ENCODE results near the gene RPS23.
"Not testable (repeated sequence)": the region's sequence is repeated elsewhere in the genome, so short reads cannot be mapped to it uniquely, and the experiment has no call there.

The RPS23 gene

GRCh38 chr5:82290908-82291307 lies 12.8 kb upstream of the RPS23 start:
- in situ Hi-C loops (cut with HindIII; ENCODE audit: low sequenced_read_pairs), result no loop called here

- in situ Hi-C loops (cut with HindIII; ENCODE audit: low sequenced_read_pairs), result no loop called here
Observed at GRCh38 chr5:82290005-82290404, 11.9 kb upstream of the RPS23 start.

DNA sequence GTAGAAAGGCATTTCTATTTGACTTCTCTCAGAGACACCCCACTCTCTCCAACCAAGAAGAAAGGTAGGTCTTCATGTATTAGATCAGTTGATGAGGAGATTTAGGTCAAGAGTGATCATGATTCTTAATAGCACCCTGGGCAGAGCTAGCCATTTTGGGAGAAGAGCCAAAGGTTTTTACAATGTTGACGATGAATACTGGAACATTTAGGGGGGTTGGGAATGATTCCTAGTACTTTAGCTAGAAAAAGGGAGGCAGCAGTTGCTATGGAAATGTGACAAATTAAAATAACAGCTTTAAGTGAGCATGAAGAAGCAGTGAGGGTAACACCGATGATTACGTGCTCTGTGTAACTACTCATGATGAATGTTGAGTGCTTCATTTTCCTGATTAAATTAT lies 9.5 kb upstream of the RPS23 start:
- in situ Hi-C loops (cut with HindIII; ENCODE audit: low sequenced_read_pairs), result no loop called here

DNA sequence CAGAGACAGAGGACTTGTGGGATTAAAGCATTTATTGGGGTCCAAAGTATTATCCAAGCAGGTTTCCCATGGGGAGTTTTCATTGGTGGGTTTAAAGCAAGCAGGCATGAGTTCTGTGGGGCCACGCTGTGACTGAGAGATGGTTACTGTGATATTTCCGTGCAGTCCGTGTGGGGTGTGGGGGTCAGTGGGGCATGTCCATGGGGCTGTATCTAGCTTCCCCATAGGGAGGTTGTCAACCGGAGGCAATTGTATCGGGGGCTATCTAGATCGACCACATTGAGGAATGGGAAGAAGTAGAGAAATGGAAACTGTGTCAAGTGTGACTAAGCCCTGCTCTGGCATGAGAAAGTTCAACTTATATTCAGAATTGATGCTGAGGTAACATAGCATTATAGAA lies 7.1 kb upstream of the RPS23 start:
- in situ Hi-C loops (cut with HindIII; ENCODE audit: low sequenced_read_pairs), result no loop called here

- in situ Hi-C loops (cut with HindIII; ENCODE audit: low sequenced_read_pairs), result no loop called here
Observed at GRCh38 chr5:82283893-82284292, 5.7 kb upstream of the RPS23 start.

GRCh38 chr5:82278711-82279370 lies 687 bp upstream of the RPS23 start:
- in situ Hi-C loops (cut with HindIII; ENCODE audit: low sequenced_read_pairs), result no loop called here

- in situ Hi-C loops (cut with HindIII; ENCODE audit: low sequenced_read_pairs), result no loop called here
Observed at GRCh38 chr5:82277613-82277986, 554 bp downstream of the RPS23 start.

GRCh38 chr5:82276800-82277612 lies 1.1 kb downstream of the RPS23 start:
- in situ Hi-C loops (cut with HindIII; ENCODE audit: low sequenced_read_pairs), result no loop called here

- in situ Hi-C loops (cut with HindIII; ENCODE audit: low sequenced_read_pairs), result no loop called here
Observed at GRCh38 chr5:82275216-82275664, 2.9 kb downstream of the RPS23 start.

DNA sequence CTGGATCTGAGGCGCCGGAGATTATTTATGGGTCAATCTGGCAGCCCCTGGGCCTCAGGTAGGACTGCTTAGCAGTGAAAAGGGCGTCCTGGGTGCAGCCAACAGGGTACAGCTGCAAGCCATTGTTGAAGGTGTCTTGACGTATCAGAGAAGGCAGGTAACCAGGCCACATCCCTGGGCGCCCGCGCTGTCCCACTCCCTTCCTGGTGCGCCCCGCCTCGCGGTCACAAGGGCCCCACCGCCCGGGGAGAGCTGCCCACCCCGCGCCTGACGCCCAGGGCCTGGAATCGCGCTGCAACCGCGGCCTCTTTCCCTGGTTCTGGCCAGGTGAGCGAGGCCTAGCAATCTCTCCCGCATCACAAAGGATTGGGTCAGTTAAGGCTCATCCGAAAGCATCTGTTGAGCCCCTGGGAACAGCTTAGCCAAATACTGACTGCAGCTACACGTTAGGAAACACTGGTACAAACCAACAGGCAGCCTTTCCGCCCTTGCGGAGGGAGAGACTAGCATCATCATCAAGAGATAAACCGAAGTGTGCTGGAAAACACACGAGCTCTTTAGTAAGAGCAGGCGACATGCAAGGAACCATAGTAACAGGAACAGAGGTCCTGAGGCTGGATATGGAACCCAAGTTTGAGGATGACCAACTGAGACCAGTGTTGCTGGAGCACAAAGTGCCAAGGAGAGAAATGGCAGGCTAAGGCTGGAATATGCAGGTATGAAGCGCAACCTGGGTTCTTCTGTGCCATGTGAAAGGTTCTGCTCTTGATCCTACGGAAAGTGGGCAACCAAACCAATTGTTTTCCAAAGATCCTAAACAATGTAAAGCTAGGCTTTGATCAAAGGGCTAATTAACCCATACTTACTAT lies 3.6 kb downstream of the RPS23 start:
- in situ Hi-C loops (cut with HindIII; ENCODE audit: low sequenced_read_pairs), result no loop called here

DNA sequence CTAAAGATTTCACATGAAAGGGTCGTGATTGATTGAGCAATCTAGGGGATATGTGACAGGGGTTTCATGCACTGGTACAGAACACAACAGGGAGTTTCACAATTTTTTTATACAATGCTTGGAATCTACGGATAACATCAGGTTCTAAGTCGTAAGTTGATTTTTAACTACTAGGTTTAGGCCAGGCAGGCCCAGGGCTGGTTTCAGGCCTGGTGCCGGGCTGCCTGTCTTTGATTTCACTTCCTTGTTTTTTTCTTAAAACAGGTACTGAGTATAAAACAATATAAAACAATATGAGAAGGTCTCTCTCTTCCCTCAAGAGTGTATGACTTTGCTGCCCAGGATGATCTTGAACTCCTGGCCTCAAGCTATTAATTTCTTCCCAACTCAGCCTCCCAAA lies 4.7 kb downstream of the RPS23 start:
- in situ Hi-C loops (cut with HindIII; ENCODE audit: low sequenced_read_pairs), result not testable (repeated sequence)

GRCh38 chr5:82272571-82273356 lies 5.4 kb downstream of the RPS23 start:
- in situ Hi-C loops (cut with HindIII; ENCODE audit: low sequenced_read_pairs), result not testable (repeated sequence)

DNA sequence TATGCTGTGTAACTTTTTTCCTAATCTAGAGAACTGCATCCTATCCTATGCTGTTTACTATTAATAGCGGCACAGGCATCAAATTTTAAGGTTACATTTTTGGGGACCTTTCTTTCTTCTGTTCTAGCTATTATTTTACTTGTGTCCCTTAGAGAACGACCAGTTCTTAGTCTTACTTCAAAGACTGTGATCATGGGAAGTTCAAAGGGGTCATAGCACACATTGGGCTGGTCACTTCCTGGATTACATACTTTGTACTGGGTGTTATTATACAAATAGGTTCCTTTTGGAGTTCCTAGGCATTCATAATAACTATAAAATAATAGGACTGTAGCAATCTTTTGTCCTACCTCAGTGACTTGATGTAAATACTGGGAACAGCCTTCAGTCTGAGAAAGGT lies 8.8 kb downstream of the RPS23 start:
- in situ Hi-C loops (cut with HindIII; ENCODE audit: low sequenced_read_pairs), result not testable (repeated sequence)

DNA sequence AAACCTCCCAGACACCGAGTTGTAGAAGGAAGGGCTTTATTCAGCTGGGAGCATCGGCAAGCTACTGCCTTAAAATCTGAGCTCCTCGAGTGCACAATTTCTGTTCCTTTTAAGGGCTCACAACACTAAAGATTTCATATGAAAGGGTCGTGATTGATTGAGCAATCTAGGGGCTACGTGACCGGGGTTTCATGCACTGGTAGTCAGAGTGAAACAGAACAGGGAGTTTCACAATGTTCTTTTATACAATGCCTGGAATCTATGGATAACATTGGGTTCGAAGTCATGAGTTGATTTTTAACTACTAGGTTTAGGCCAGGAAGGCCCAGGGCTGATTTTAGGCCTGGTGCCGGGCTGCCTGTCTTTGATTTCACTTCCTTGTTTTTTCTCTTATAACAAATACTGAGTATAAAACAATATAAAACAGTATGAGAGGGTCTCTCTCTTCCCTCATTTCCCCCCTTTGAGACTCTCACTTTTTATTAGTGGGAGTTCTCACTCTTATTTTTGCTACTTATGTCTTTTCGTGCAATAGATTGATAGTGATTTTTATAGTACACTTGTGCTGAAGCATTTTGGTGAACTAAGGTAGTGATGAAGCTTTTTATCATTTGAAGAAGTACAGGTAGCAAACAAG lies 10.7 kb downstream of the RPS23 start:
- in situ Hi-C loops (cut with HindIII; ENCODE audit: low sequenced_read_pairs), result not testable (repeated sequence)

DNA sequence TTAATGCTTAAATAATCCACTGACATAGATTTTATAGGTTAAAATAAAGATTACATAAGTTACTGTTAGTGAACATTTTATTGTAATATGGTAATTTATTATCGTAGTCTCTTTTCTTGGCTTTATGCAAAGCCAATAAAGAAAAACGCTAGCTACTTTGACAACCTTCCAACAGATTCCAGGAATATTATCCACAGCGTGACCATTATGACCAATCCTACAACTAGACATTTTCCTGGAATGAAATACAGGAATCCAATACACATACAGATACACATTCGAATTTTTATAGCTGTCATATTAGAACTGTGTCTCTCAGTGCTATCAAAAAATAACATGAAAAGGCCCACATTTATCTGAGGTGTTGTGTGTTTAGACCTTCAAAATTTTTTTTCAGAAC lies 13.1 kb downstream of the RPS23 start:
- in situ Hi-C loops (cut with HindIII; ENCODE audit: low sequenced_read_pairs), result no loop called here

- in situ Hi-C loops (cut with HindIII; ENCODE audit: low sequenced_read_pairs), result no loop called here
Observed at GRCh38 chr5:82259172-82259800, 18.9 kb downstream of the RPS23 start.

- in situ Hi-C loops (cut with HindIII; ENCODE audit: low sequenced_read_pairs), result no loop called here
Observed at GRCh38 chr5:82257729-82258128, 20.4 kb downstream of the RPS23 start.

GRCh38 chr5:82257247-82257646 lies 20.9 kb downstream of the RPS23 start:
- in situ Hi-C loops (cut with HindIII; ENCODE audit: low sequenced_read_pairs), result no loop called here

GRCh38 chr5:82255844-82256243 lies 22.3 kb downstream of the RPS23 start:
- in situ Hi-C loops (cut with HindIII; ENCODE audit: low sequenced_read_pairs), result no loop called here

DNA sequence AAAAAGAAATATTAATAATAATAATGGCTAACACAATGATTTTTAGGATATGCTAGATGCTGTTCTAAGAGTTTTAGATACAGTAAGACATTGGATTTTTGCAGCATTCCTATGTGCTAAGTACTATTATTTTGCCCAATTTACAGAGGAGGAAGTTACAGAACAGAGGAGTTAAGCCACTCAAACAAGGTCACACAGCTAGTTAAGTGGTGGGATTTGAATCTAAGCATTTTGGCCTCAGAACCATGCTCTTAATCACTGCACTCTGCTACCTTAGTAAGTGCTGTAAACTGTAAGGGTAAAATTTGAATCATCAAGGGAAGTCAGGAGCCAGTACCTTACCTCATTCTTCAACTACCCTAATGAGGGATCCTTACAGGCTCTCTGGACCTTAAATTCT lies 25.4 kb downstream of the RPS23 start:
- in situ Hi-C loops (cut with HindIII; ENCODE audit: low sequenced_read_pairs), result no loop called here
